ENCODE results near the gene PKIG.

DNA sequence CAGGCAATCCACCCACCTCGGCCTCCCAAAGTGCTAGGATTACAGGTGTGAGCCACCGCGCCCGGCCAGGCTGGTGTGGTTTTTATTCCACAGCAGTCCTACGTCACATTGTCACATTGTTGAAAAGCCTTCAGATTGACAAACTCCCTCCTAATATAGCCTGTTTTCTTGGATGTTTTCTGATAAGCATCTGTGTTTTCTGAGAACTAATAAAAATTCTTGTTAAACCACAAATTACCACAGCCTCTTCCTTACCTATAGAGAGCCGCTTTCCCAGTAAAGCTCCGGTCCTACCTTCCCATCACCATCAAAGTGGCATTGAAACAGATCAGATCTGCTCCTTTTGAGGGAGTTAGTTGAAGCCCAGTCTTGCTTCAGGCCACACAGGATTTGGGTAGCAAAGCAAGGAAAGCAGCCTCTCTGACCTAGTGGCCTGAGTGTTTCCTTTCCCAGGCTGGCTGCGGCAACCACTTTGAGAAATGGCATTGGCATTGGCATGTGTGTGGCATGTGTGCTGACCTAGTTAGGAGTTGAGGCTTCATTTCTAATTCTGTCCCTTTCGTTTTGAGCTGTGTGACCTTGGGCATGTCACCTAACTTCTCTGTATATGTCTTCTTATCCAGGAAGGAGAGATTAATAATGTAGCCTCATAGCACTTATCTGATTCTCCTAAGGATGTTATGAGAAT, 1.7 kb upstream of the PKIG start:
- TF ChIP-seq, protein P1, sequence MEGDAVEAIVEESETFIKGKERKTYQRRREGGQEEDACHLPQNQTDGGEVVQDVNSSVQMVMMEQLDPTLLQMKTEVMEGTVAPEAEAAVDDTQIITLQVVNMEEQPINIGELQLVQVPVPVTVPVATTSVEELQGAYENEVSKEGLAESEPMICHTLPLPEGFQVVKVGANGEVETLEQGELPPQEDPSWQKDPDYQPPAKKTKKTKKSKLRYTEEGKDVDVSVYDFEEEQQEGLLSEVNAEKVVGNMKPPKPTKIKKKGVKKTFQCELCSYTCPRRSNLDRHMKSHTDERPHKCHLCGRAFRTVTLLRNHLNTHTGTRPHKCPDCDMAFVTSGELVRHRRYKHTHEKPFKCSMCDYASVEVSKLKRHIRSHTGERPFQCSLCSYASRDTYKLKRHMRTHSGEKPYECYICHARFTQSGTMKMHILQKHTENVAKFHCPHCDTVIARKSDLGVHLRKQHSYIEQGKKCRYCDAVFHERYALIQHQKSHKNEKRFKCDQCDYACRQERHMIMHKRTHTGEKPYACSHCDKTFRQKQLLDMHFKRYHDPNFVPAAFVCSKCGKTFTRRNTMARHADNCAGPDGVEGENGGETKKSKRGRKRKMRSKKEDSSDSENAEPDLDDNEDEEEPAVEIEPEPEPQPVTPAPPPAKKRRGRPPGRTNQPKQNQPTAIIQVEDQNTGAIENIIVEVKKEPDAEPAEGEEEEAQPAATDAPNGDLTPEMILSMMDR (conservative IDR thresholded peaks at IDR 0.05; ENCODE audit: low read length), result no peak
- TF ChIP-seq EZH2phosphoT487 (IDR thresholded peaks at IDR 0.05; ENCODE audit: borderline replicate concordance), result no peak

Measured in Loucy (cell line).